Neutrophil (primary cell): ENCODE data around the gene TMOD1.

Source experiments
- H3K27ac ChIP-seq: fragments of 200-600 bp; sonication (generic); 2 replicates; pipeline ENCODE4 v1.5.1; 2016; ENCODE audit warnings: mild to moderate bottlenecking, moderate library complexity
- H3K27me3 ChIP-seq: fragments of 200-600 bp; sonication (generic); 2 replicates; pipeline ENCODE4 v1.6.0; 2016; ENCODE audit warnings: mild to moderate bottlenecking
- H3K36me3 ChIP-seq: fragments of 200-600 bp; sonication (generic); 2 replicates; pipeline ENCODE4 v1.5.1; 2017
- H3K4me1 ChIP-seq, 2 experiments: fragments of 200-600 bp in 1 of 2; sonication (generic) in 1 of 2; 1 replicate in 1 of 2; 2 replicates in 1 of 2; pipeline versions ENCODE4 v1.5.1 to v1.6.1; 2013 to 2016; ENCODE audit warnings: low read depth in 1 of 2, low read length in 1 of 2, mild to moderate bottlenecking in 1 of 2, moderate library complexity in 1 of 2; ENCODE audit not compliant: control insufficient read depth in 1 of 2, insufficient read depth in 1 of 2
- H3K4me3 ChIP-seq, 2 experiments: fragments of 200-600 bp in 1 of 2; sonication (generic) in 1 of 2; 1 replicate in 1 of 2; 2 replicates in 1 of 2; pipeline ENCODE4 v1.5.1; 2013 to 2016; ENCODE audit warnings: low read depth in 1 of 2, low read length in 1 of 2, mild to moderate bottlenecking in 1 of 2, moderate library complexity in 1 of 2
- H3K9me3 ChIP-seq: fragments of 200-600 bp; sonication (generic); 2 replicates; pipeline ENCODE4 v1.5.1; 2016
- CTCF ChIP-seq: fragments of 200-600 bp; sonication (generic); IDR thresholded peaks from 2 replicates; pipeline ENCODE4 v1.5.1; 2016; ENCODE audit warnings: antibody characterized with exemption

TMOD1 gene

GRCh38 chr9:97632248-97632984 lies 130.9 kb downstream of the TMOD1 start:
- H3K9me3 ChIP-seq, result no peaks in the 10 kb centered on the region
- peaks cover 26 to 30% of the 10 kb centered on the region in 2 experiments for H3K4me1 ChIP-seq
- no peak for TF ChIP-seq CTCF
- H3K36me3 ChIP-seq, result no peaks in the 10 kb centered on the region
- H3K27ac ChIP-seq, result peak overlapping the region; percentile 91
- H3K4me3 ChIP-seq, result peak overlapping the region; percentile 93 to 98
- H3K27me3 ChIP-seq, result no peaks in the 10 kb centered on the region

- Histone ChIP-seq H3K4me1 (peaks cover 26 to 30% of the 10 kb centered on the region in 2 experiments), H3K4me3 (peak within 1 kb of the TSS; percentile 93 to 98), H3K9me3 (no peaks in the 10 kb centered on the region), H3K27me3 (no peaks in the 10 kb centered on the region), H3K27ac (peak within 1 kb of the TSS; percentile 91), H3K36me3 (no peaks in the 10 kb centered on the region)
- TF ChIP-seq CTCF, result peak; percentile 42
Observed at GRCh38 chr9:97632985-97633858, 131.8 kb downstream of the TMOD1 start, which contains the start of the genes NCBP1 and TSTD2. NCBP1 (plus strand) TSS chr9:97633821; CDS start chr9:97633882, 61 bp downstream. TSTD2 (minus strand) TSS chr9:97633368; CDS start chr9:97627562, 5,806 bp downstream.

GRCh38 chr9:97633859-97634490 lies 132.5 kb downstream of the TMOD1 start:
- H3K4me3 ChIP-seq, result peak overlapping the region; percentile 93 to 98
- no peak for TF ChIP-seq CTCF
- no peaks in the 10 kb centered on the region for H3K27me3 ChIP-seq
- H3K36me3 ChIP-seq, result no peaks in the 10 kb centered on the region
- H3K4me1 ChIP-seq, result peaks cover 26 to 30% of the 10 kb centered on the region in 2 experiments
- H3K27ac ChIP-seq, result peak overlapping the region; percentile 91
- no peaks in the 10 kb centered on the region for H3K9me3 ChIP-seq

- Histone ChIP-seq H3K9me3 (no peaks in the 10 kb centered on the region), H3K36me3 (no peaks in the 10 kb centered on the region), H3K27me3 (no peaks in the 10 kb centered on the region), H3K4me3 (peak overlapping the region in 1 of 2 experiments; percentile 98), H3K4me1 (peaks cover 26 to 30% of the 10 kb centered on the region in 2 experiments), H3K27ac (peak overlapping the region; percentile 91)
- TF ChIP-seq CTCF, result no peak
Observed at GRCh38 chr9:97635026-97635425, 133.6 kb downstream of the TMOD1 start.

GRCh38 chr9:97636903-97637302 lies 135.4 kb downstream of the TMOD1 start:
- Histone ChIP-seq H3K4me1 (peaks cover 25 to 29% of the 10 kb centered on the region in 2 experiments), H3K27ac (no peak overlapping the region), H3K36me3 (peaks cover 5% of the 10 kb centered on the region), H3K4me3 (no peak overlapping the region), H3K9me3 (no peaks in the 10 kb centered on the region), H3K27me3 (no peaks in the 10 kb centered on the region)
- no peak for TF ChIP-seq CTCF
